ENCODE results near the gene FCMR.

- TF ChIP-seq HNRNPL (IDR thresholded peaks at IDR 0.05; ENCODE audit: low read depth, low read length) (no peak), HDAC2 (IDR thresholded peaks at IDR 0.05) (no peak), CTCF (IDR thresholded peaks at IDR 0.05 in 2 of 3, conservative IDR thresholded peaks at IDR 0.05 in 1 of 3; ENCODE audit: insufficient read depth in 2 of 3, low read depth in 1 of 3, low read length in 3 of 3) (no peak), BMI1 (IDR thresholded peaks at IDR 0.05; ENCODE audit: low read length) (no peak), JUNB (CRISPR knock-in tag; conservative IDR thresholded peaks at IDR 0.05) (no peak), TAF1 (IDR thresholded peaks at IDR 0.05; ENCODE audit: control insufficient read depth, extremely low read depth, insufficient read depth, low read length, severe bottlenecking) (no peak)
- TF ChIP-seq, protein P1, sequence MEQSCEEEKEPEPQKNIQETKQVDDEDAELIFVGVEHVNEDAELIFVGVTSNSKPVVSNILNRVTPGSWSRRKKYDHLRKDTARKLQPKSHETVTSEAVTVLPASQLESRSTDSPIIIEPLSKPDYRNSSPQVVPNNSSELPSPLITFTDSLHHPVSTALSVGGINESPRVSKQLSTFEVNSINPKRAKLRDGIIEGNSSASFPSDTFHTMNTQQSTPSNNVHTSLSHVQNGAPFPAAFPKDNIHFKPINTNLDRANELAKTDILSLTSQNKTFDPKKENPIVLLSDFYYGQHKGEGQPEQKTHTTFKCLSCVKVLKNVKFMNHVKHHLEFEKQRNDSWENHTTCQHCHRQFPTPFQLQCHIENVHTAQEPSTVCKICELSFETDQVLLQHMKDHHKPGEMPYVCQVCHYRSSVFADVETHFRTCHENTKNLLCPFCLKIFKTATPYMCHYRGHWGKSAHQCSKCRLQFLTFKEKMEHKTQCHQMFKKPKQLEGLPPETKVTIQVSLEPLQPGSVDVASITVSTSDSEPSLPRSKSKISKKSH (CRISPR knock-in tag; IDR thresholded peaks at IDR 0.05): no peak
Observed at GRCh38 chr1:206854401-206855129, 67.2 kb downstream of the FCMR start.

All from K562 (cell line).